MV-4-11 (cell line): ENCODE data around the gene R3HDM2.
A peak's percentile ranks its signal among the peaks of the same experiment; 100 is the strongest.
"Not testable (repeated sequence)": the region's sequence is repeated elsewhere in the genome, so short reads cannot be mapped to it uniquely, and the experiment has no call there.

Experiments
- DNase-seq: peaks from one replicate; lab custom pipeline; 2025; lab: John Stamatoyannopoulos, UW

R3HDM2 gene

GRCh38 chr12:57330992-57331391 is 99.9 kb downstream of the R3HDM2 start:
- peak; percentile 66 for DNase-seq

- DNase-seq, result no peak
Measured at GRCh38 chr12:57329219-57329618, 101.6 kb downstream of the R3HDM2 start.

DNA sequence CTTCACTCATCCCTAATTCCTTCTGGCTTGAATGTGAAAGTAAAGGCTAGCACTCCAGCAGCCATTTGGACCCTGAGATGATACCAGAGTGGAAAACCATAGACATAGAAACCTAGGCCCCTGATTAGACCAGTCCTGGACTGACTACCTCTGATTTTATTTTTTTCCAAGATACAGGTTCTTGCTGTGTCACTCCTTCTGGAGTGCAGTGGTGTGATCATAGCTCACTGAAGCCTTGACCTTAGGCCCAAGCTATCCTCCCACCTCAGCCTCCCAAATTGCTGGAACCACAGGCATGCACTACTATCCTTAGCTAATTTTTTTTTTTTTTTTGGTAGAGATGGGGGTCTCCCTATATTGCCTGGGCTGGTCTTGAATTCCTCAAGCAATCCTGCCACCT is 105.4 kb downstream of the R3HDM2 start:
- DNase-seq, result peak; percentile 4

DNA sequence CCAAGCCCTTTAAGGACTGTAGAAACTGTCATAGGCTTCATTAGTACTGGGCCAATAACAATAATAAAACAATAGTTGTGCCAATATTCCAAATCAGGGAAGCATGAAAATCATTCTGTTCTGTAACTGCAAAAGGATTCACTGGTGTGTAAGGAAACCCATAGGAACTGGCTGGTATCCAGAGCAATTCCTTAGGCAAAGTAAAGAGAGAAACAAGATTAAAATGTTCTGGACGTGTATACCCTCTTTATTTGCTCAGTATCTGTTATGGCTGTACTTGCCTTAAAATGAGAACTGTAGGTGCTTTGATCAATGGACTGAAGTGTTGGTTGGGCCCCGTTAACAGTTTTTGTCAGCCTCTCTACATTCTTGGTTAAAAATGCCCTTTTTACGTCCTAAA is 107.4 kb downstream of the R3HDM2 start:
- no peak for DNase-seq

DNA sequence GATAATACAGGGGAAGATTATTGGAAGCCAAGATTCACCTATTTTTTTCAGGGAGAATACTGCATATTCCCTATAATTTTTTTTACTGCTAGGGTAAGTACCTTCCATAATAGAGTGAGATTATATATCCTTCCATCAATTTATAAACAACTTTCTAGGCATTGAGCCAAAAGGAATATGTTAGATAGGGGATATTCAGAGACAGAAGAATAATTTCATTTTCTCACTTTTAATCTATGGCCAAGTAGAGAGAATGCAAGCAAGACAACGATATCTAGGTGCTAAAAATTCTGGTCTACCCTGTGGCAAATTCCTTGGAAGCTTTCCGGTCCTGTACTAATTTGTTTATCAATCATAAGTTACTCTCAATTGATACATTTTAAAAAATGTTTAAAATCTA is 110.2 kb downstream of the R3HDM2 start:
- no peak for DNase-seq

DNA sequence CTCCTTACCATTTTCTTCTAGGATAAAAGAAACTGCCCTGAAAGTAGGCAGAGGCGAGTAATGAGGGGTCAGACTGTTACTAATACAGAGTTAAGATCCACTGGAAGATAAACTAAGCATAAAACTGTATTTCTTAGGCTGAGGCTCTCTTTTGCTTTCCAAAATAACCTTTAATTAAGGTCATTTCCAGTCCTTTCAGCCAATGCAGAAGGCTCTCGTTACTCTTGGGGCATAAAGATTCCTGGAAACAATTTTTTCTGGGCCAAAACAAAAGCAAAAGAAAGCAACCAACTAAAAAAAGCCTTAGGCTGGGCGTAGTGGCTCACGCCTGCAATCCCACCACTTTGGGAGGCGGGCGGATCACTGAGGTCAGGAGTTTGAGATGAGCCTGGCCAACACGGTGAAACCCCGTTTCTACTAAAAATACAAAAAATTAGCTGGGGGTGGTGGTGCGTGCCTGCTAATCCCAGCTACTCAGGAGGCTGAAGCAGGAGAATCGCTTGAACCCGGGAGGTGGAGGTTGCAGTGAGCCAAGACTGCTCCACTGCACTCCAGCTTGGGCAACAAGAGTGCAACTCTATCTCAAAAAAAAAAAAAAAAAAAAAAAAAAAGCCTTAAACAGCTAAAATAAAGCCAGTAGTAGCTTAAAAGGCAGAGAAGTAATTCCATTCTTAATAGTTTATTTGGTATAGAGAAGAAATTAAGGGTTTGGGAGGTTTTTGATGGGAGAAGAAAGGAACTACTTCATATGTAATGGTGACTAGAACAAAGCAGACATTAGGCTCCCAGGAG is 111.0 kb downstream of the R3HDM2 start:
- DNase-seq, result no peak

DNA sequence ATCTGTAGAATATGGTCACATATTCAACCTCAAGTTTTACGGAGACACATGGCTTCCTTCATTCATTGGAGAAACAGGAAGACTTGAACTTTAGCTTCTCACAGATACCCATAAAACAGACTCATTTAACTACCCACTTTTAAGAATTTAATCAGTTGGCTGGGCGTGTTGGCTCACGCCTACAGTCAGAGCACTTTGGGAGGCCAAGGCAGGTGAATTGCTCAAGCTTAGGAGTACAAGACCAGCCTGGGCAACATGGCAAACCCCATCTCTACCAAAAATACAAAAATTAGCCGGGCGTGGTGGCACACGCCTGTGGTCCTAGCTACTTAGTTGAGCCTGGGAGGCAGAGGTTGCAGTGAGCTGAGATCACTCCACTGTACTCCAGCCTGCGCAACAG is 115.2 kb downstream of the R3HDM2 start:
- DNase-seq, result no peak

- not testable (repeated sequence) for DNase-seq
Measured at GRCh38 chr12:57312287-57312686, 118.6 kb downstream of the R3HDM2 start.

GRCh38 chr12:57309420-57309819 is 121.4 kb downstream of the R3HDM2 start:
- no peak for DNase-seq

DNA sequence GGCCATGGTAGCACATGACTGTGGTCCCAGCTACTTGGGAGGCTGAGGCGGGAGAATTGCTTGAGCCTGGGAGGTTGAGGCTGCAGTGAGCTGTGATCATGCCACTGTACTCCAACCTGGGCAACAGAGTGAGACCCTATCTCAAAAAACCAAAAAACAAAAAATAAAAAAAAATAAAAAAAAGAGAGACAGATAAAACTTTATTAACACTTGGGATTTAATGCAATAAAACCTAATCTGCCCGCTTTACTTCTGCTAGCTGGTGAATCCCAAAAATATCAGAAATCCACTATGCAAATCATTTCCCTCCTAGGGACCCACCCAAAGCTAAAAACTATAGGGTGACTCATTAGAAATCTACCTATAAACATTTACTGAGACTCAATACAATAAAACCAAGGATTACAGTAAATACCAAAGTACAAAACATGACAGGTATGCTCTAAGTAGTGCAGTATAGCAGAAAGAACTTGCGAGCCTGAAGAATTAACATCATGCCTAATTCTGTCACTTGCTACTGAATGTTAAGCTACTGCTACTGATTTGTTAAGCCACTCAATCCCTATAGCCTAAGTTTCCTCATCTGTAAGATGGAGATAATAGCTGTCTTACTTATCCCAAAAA is 129.8 kb downstream of the R3HDM2 start:
- no peak for DNase-seq

GRCh38 chr12:57299514-57300016 is 131.3 kb downstream of the R3HDM2 start:
- DNase-seq, result no peak

DNA sequence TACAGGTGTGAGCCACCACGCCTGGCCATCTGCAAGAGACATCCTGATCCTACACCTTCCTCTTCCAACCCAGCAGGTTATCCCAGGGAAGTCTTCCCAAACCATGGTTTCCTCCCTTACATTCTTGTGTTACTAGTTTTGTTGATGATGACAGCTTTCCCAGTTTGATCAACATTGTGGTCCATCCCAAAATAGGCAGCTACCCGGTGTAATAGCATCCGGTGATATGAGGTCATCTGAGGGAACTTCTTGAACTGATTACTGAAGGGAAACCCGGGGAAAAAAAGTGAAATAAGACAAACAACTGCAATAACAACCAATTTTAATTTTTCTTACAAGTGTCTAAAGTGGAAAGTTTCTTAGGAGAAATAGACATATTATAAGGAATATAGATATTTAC is 134.6 kb downstream of the R3HDM2 start:
- no peak for DNase-seq

- not testable (repeated sequence) for DNase-seq
Measured at GRCh38 chr12:57282073-57282472, 148.8 kb downstream of the R3HDM2 start.

GRCh38 chr12:57280211-57281062 is 150.4 kb downstream of the R3HDM2 start:
- DNase-seq, result peak; percentile 64

DNA sequence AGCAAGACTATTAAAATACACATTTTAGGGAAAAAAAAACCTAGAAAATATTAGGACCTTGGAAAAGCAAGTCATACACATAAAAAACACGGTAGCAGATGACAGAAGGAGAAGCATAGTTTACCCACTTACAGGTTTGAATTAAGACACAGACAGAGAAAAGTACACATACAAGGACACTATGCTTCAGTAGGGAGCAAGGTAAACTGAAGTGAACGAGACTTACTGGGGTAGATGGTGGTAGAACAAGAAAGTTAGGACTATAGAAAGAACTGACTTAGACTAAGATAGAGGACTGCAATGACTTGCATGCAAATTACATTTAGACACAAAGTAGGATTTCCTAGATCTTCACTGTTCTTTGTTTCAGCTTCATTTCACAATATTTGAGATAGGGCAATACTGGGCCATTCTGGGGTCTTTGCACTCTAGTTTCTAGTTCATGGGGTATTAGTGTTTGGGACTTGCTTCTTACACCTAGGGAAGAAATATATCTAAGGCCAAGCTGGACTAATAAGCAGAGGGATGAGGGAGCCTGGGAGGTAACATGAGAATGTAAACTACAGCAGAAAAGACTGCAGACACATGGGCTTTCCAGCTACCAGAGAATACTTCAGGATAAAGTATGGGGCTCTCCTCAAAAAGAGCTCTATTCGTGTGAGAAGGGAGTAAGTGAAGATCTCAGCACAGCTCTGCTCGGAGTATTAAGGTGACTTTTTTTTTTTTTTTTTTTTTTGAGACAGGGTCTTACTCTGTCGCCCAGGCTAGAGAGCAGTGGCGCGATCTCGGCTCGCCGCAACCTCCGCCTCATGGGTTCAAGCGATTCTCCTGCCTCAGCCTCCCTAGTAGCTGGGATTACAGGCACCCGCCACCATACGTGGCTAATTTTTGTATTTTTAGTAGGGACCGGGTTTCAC is 152.1 kb downstream of the R3HDM2 start:
- DNase-seq, result no peak

DNA sequence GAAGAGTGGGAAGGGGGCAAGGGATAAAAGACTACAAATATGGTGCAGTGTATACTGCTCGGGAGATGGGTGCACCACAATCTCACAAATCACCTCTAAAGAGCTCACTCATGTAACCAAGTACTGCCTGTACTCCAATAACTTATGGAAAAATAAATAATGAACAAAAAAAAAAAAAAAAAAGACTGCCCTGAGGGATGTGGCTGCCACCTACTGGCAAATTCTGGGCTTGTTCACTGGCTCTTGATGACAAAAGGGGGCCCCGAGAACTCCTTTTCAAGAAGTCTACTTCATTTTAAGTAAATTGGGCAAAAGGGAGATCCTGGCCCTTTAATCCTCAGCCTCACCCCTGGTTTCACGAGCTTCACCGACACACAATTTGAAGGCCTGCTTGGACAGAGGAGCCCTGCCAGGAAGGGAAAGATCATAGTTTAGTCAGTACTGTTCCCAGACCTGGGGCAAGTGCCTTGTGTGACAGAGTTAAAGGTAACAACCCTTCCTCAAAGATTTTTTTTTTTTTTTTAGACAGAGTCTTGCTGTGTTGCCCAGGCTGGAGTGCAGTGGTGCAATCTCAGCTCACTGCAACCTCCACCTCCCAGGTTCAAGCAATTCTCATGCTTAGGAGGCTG is 153.8 kb downstream of the R3HDM2 start:
- no peak for DNase-seq

DNA sequence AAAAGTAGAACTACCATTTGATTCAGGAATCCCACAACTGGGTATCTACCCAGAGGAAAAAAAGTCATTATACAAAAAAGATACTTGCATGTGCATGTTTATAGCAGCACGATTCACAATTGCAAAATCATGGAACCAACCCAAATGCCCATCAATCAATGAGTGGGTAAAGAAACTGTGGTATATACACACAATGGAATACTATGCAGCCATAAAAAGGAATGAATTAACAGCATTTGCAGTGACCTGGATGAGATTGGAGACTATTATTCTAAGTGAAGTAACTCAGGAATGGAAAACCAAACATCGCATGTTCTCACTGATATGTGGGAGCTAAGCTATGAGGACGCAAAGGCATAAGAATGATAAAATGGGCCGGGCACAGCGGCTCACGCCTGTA is 154.6 kb downstream of the R3HDM2 start:
- not testable (repeated sequence) for DNase-seq

DNA sequence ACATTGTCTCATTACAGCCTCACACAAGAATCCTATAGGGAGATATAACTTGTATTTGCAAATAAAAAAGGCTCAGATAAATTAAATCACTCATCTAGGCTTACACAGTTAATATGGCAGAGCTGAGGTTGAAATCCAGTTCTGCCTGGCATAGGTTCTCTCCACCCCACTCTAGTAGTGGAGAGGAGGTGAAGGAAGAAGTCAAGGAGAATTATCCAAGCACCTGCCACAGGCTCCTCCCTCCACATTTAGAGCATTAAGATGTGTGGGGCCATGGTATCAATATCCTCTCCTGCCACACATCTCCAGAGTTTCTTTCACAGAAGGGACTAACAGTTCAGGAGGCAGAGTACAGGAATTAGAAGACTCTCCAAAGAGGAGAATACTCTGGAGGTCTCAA is 157.3 kb downstream of the R3HDM2 start:
- DNase-seq, result no peak

DNA sequence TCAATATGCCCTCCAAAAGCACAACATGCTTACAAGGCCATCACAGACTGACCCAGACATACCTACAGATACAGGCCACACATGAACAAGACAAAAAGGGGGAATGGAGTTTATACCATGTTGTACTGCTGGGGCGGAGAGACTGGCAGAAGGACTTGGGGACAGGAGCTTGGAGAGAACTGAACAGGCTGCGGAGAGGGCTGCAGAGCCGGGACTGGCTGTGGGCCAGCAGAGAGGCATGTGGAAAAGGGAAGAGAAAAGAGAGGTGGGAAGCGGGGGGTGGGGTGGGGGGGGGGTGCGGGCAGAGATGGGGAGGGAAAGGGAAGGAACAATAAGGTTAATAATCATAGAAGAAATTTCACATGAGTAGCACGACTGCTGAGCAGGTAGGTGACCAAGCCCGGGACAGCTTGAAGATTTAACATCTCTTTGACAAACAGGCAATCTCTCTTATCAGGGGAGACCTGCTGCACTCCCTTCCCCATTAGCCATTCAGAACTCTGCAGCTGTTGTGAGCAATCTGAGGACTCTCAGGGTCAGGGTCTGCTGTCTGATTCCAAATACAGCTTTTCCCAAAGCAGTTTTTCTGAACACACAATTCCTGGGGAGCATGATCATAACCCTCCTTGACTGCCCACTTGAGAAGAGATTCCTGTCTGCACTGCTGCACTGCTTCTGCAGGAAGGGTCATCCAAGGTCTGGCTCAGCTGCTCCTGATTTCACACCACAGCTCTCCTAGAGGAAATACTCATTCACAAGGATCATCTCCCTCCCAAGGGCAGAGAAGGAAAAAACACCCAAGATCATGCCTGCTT is 158.3 kb downstream of the R3HDM2 start:
- DNase-seq, result no peak

GRCh38 chr12:57270966-57271470 is 159.8 kb downstream of the R3HDM2 start:
- DNase-seq, result no peak
